ENCODE measurements around the gene VDAC2. TPM values are rescaled to one million over a fixed set of nuclear protein-coding genes. Genes with fewer than 3 reads are reported as not detected.

Gene VDAC2
- total RNA-seq, 4 donors from 2014 or later: 57.6 to 119 (median 76.5) TPM

DNA sequence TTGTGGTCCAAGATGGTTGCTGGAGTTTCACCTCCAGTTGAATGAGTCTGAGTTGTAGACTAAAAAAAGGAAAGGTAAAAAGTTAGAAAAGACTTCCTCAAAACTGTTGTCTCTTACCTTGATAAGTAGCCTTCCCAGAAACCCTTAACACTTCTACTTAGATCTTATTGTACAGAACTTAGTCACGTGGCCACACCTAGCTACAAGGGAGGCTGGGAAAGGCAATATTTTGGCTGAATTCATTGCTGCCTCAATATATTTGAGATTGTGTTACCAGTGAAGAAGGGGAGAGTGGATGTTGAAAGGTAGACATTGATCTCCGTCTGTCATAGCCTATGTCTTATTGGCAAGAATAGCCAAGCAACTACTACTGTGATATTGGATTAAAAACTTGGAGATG, 35.5 kb upstream of the VDAC2 start:
- DNase-seq: no peak
- intact Hi-C loops (cut with DNase I; ENCODE audit: low total_unique reads): no loop called here
- no peak overlapping the region for H3K4me3 ChIP-seq
- no peaks in the 10 kb centered on the region for H3K9me3 ChIP-seq
- no peaks in the 10 kb centered on the region for H3K27me3 ChIP-seq
- H3K36me3 ChIP-seq: no peaks in the 10 kb centered on the region
- TF ChIP-seq, protein P1, sequence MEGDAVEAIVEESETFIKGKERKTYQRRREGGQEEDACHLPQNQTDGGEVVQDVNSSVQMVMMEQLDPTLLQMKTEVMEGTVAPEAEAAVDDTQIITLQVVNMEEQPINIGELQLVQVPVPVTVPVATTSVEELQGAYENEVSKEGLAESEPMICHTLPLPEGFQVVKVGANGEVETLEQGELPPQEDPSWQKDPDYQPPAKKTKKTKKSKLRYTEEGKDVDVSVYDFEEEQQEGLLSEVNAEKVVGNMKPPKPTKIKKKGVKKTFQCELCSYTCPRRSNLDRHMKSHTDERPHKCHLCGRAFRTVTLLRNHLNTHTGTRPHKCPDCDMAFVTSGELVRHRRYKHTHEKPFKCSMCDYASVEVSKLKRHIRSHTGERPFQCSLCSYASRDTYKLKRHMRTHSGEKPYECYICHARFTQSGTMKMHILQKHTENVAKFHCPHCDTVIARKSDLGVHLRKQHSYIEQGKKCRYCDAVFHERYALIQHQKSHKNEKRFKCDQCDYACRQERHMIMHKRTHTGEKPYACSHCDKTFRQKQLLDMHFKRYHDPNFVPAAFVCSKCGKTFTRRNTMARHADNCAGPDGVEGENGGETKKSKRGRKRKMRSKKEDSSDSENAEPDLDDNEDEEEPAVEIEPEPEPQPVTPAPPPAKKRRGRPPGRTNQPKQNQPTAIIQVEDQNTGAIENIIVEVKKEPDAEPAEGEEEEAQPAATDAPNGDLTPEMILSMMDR (IDR thresholded peaks at IDR 0.05): no peak
- TF ChIP-seq POLR2A (IDR thresholded peaks at IDR 0.05): no peak
- no peak overlapping the region for H3K27ac ChIP-seq
- no peaks in the 10 kb centered on the region for H3K4me1 ChIP-seq

DNA sequence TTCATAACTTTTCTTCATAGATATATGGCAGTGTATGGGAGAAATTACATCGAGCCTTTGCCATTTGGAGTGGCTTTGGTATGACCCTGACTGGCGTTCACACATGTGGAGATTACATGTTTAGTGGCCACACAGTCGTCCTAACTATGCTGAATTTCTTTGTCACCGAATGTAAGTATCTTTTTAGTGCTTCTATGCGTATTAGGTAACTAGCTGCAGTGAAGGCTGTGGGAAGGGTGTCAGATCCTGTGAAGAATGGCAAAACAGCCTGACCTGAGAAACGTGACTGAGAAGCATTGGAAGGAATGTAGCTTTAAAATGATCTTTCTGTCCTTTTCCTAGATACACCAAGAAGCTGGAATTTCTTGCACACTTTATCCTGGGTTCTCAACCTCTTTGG, 34.5 kb upstream of the VDAC2 start:
- H3K4me1 ChIP-seq: no peaks in the 10 kb centered on the region
- H3K27me3 ChIP-seq: no peaks in the 10 kb centered on the region
- H3K27ac ChIP-seq: no peak overlapping the region
- no peaks in the 10 kb centered on the region for H3K36me3 ChIP-seq
- H3K4me3 ChIP-seq: no peak overlapping the region
- intact Hi-C loops (cut with DNase I; ENCODE audit: low total_unique reads): no loop called here
- DNase-seq: no peak
- TF ChIP-seq, protein P1 (IDR thresholded peaks at IDR 0.05): no peak
- no peak for TF ChIP-seq POLR2A (IDR thresholded peaks at IDR 0.05)
- H3K9me3 ChIP-seq: no peaks in the 10 kb centered on the region

DNA sequence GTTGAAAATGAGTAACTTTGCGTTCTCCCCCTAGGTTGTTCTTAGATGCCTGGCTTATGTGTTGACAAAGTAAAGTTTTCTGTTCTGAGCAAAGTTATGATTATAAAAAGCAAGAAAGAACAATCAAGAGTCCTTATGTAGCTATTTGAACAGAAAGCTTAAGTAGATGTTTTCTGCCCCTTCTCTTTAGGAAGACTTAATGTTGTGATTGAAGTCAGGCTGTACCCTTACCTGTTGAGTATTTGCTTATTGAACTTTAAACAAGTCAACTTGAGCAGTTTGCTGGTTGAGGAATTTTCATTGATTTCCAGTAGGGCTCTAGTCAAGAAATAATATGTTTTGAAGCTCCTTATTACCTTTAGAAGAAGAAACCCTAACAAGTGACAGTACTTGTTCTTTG, 33.9 kb upstream of the VDAC2 start:
- no peaks in the 10 kb centered on the region for H3K4me1 ChIP-seq
- no peak for DNase-seq
- intact Hi-C loops (cut with DNase I; ENCODE audit: low total_unique reads): no loop called here
- H3K9me3 ChIP-seq: no peaks in the 10 kb centered on the region
- H3K27ac ChIP-seq: no peak overlapping the region
- H3K27me3 ChIP-seq: no peaks in the 10 kb centered on the region
- H3K36me3 ChIP-seq: no peaks in the 10 kb centered on the region
- no peak for TF ChIP-seq POLR2A (IDR thresholded peaks at IDR 0.05)
- TF ChIP-seq, protein P1 (IDR thresholded peaks at IDR 0.05): no peak
- no peak overlapping the region for H3K4me3 ChIP-seq

DNA sequence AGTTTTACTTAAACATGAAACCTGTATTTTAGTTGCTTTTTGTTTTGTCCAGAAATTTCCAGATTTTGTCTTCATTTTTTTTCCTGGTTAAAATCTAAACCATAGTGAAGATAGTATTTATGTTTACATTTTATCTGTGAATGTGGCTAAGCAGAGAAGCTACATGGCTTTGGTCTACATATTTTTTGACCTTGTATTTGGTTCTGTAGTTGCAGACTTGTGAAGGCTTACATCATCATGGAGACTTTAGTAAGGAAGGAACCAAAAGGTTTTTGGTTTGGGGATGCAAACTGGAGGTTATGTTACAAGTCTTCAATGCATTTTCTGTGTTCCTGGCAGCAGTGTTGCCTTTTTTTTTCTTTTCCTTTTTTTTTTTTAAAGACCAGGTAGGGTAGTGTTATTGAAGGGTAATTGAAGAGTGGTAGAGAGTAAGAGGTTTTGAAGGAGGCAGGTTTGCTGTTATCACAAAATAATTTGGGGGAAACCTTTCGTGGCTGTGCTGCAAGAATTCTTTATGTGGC, 30.9 kb upstream of the VDAC2 start:
- no peak for TF ChIP-seq POLR2A (IDR thresholded peaks at IDR 0.05)
- TF ChIP-seq, protein P1 (IDR thresholded peaks at IDR 0.05): no peak
- intact Hi-C loops (cut with DNase I; ENCODE audit: low total_unique reads): no loop called here
- no peak overlapping the region for H3K4me3 ChIP-seq
- H3K27ac ChIP-seq: peak overlapping the region in 1 of 2 donors; percentile 36
- no peaks in the 10 kb centered on the region for H3K4me1 ChIP-seq
- no peak for DNase-seq
- H3K9me3 ChIP-seq: no peaks in the 10 kb centered on the region
- no peaks in the 10 kb centered on the region for H3K27me3 ChIP-seq
- no peaks in the 10 kb centered on the region for H3K36me3 ChIP-seq

DNA sequence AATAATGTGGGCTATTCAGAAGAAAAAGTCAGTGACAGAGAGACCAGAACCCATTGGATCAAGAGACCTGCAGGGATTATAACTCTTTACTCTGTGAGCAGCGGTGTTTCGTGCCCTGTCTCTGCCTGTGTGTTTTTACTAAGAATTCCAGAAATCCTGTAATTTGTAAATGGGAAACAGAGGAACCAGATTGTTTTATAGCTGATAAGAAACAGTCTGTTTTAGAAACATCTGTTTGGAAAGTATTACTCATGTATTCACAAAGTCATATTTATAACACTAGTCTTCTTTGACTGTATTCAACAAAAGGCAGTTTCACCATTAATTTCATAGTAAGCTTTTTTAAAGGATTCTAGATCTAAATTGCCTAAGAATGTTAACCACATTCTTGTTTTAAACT, 30.0 kb upstream of the VDAC2 start:
- no peaks in the 10 kb centered on the region for H3K27me3 ChIP-seq
- no peaks in the 10 kb centered on the region for H3K9me3 ChIP-seq
- H3K27ac ChIP-seq: peak overlapping the region; percentile 36 to 54
- no peaks in the 10 kb centered on the region for H3K36me3 ChIP-seq
- no peak overlapping the region for H3K4me3 ChIP-seq
- intact Hi-C loops (cut with DNase I; ENCODE audit: low total_unique reads): no loop called here
- H3K4me1 ChIP-seq: no peaks in the 10 kb centered on the region
- no peak for DNase-seq
- TF ChIP-seq, protein P1 (IDR thresholded peaks at IDR 0.05): no peak
- TF ChIP-seq POLR2A (IDR thresholded peaks at IDR 0.05): no peak
